ENCODE data around the gene FBN2.

Gene FBN2

GRCh38 chr5:128566178-128566577 is 28.1 kb upstream of the FBN2 start:
- TF ChIP-seq, protein P1, sequence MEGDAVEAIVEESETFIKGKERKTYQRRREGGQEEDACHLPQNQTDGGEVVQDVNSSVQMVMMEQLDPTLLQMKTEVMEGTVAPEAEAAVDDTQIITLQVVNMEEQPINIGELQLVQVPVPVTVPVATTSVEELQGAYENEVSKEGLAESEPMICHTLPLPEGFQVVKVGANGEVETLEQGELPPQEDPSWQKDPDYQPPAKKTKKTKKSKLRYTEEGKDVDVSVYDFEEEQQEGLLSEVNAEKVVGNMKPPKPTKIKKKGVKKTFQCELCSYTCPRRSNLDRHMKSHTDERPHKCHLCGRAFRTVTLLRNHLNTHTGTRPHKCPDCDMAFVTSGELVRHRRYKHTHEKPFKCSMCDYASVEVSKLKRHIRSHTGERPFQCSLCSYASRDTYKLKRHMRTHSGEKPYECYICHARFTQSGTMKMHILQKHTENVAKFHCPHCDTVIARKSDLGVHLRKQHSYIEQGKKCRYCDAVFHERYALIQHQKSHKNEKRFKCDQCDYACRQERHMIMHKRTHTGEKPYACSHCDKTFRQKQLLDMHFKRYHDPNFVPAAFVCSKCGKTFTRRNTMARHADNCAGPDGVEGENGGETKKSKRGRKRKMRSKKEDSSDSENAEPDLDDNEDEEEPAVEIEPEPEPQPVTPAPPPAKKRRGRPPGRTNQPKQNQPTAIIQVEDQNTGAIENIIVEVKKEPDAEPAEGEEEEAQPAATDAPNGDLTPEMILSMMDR (IDR thresholded peaks at IDR 0.05) = no peak

GRCh38 chr5:128559300-128560297 is 21.6 kb upstream of the FBN2 start:
- TF ChIP-seq, protein P1 (IDR thresholded peaks at IDR 0.05) = no peak

GRCh38 chr5:128553747-128554146 is 15.7 kb upstream of the FBN2 start:
- TF ChIP-seq, protein P1 (IDR thresholded peaks at IDR 0.05) = no peak

DNA sequence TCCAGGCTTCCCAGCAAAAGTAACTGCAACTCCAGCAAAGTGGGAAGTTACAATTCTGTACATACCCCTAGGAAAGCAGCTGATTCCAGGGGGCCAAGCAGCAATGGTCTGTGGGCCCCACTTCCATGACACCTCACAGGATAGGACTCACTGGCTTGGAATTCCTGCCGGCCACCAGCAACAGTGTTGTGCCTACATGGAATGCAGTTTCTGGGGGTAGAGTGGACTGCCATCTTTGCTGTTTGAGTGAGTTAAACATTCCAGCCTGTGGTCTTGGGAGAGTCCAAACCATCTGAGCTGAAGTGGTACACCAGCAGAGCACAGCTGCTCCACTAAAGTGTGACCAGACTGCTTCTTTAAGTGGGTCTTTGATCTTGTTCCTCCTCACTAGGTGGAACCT is 13.4 kb upstream of the FBN2 start:
- TF ChIP-seq, protein P1 (IDR thresholded peaks at IDR 0.05) = no peak

DNA sequence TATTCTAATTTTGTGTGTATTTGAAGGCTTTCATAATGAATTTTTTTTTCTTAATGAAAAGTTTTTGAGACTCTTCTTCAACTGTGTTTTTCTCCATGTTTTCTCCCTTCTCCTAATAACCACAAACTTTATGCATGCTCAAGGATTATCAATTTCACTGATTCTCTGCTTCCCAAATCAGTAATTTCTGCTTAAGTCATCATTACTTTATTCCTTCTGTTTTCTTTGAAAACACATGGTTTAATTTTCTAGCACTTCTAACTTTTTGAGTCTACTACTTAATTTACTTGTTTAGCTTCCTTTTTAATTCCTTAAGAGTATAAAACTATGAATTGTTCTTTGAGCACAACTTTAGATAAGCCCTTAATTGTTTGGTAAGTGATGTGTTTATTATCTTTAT is 11.5 kb upstream of the FBN2 start:
- TF ChIP-seq, protein P1 (IDR thresholded peaks at IDR 0.05) = no peak

- TF ChIP-seq, protein P1 (IDR thresholded peaks at IDR 0.05) = no peak
These were observed 8.7 kb upstream of the FBN2 start for GRCh38 chr5:128546658-128547281.

DNA sequence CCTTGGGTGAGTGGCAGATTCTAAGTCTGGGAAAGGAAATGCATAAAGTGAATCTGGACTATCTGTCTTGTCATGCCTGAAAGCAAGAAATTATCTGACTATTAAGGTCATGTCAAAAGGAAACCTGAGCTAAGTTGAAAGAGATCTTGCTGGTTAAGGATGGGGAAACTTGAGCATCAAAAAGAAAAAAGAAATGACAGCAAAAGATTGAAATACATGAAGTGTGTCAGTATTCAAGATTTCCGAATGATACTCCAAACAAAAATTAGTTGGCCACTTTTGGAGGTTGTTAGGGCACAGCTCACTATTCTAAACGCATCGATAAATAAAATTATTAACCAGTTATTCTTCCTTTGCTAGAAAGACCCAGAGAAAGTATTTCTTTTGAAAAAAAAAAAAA is 3.3 kb upstream of the FBN2 start:
- TF ChIP-seq, protein P1 (IDR thresholded peaks at IDR 0.05) = no peak
